Left ventricle myocardium inferior (tissue), 1 donor: ENCODE measurements around the gene TMEM171. TPM values are rescaled to one million over a fixed set of nuclear protein-coding genes. Genes with fewer than 3 reads are reported as not detected.

Experiments
- DNase-seq: peaks from one replicate; pipeline ENCODE4 v3.0.0-alpha.2; 2020
- H3K27ac ChIP-seq: fragments of 200-600 bp; replicated peaks from 2 replicates; pipeline ENCODE4 v1.8.0; 2021
- H3K27me3 ChIP-seq: fragments of 200-600 bp; 2 replicates; pipeline ENCODE4 v1.8.0; 2021; ENCODE audit warnings: low read depth
- H3K36me3 ChIP-seq: fragments of 200-600 bp; 2 replicates; pipeline ENCODE4 v1.8.0; 2021
- H3K4me1 ChIP-seq: fragments of 200-600 bp; 2 replicates; pipeline ENCODE4 v1.8.0; 2021
- H3K4me3 ChIP-seq: fragments of 200-600 bp; 2 replicates; pipeline ENCODE4 v1.8.0; 2021; ENCODE audit warnings: mild to moderate bottlenecking, moderate library complexity
- H3K9me3 ChIP-seq: fragments of 200-600 bp; replicated peaks from 2 replicates; pipeline ENCODE4 v1.8.0; 2021
- CTCF ChIP-seq: fragments of 200-600 bp; IDR thresholded peaks from 2 replicates; pipeline ENCODE4 v1.8.0; 2021; ENCODE audit warnings: antibody characterized with exemption, mild to moderate bottlenecking, borderline replicate concordance
- intact Hi-C: fragments of 100-400 bp; cut with micrococcal nuclease; formaldehyde crosslinking; loops from one replicate; pipeline ENCODE4 v1.11.0; 2022
- total RNA-seq: library from RNA; stranded (reverse); fragmentation: NEBNext Ultra II Directional; extraction: Animal tissue kit (Norgen Biotek cat#: 25700); gene quantifications from one replicate; pipeline ENCODE4 v1.2.1, GENCODE V29; 2021
- donor health status: DM: no; HTN: yes; CAD: no; lungs with severe emphysema.

Gene TMEM171
- total RNA-seq, 1 donor from 2014 or later = not detected

DNA sequence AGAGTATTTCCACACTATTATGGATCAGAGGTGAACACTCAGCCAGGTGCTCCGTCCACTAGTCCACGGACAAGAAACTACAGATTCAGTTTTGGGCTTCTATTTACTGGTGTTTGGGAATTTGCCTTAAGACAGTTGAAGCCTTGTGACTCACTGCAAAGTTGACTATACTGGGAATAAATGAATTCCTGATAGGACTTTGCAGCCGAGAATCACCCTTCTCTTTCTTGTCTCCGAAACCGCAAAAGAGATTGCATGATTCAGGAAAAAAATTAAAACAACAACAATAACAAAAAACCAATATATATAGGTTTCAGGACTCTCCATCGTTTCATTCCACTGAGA lies 716 bp downstream of the TMEM171 start:
- TF ChIP-seq CTCF = no peak
- no peak overlapping the region for H3K27ac ChIP-seq
- DNase-seq = no peak
- H3K4me1 ChIP-seq = peaks cover 15% of the 10 kb centered on the region
- H3K4me3 ChIP-seq = peak overlapping the region; percentile 67
- peaks cover 72% of the 10 kb centered on the region for H3K27me3 ChIP-seq
- intact Hi-C loops = no loop called here
- H3K9me3 ChIP-seq = peaks cover 6% of the 10 kb centered on the region
- no peaks in the 10 kb centered on the region for H3K36me3 ChIP-seq

DNA sequence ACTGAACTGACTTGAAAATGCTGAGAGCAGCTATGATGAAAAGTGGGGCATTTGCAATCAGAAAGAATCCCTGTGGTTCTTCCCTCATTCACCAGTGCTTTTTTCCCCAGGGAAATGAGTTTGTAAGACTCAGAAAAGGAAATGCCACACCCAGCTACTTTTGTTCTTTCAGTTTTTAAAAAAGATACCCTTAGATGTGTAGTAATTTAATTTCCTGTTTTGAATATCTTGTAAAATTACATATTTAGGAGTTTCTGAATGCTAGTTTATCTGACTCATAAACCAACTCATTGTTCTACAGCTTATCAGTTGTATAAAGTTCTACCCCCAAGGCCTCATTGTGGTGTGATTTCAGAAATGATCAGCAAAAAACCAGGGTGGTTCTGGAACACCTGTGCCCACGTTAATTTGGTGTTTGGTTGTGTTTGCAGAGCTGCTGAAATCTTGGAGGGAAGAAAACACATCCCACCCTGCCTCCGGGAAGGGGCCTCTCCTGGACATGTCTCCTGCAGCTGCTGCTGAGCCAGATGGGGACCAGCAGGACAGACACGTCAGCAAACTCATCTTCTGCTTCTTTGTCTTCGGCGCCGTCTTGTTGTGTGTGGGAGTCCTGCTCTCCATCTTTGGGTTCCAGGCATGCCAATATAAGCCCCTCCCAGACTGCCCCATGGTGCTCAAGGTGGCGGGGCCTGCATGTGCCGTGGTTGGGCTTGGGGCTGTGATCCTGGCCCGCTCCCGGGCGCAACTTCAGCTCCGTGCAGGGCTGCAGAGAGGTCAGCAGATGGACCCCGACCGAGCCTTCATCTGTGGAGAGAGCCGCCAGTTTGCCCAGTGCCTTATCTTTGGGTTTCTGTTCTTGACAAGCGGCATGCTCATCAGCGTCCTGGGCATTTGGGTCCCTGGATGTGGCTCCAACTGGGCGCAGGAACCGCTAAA lies 2.8 kb downstream of the TMEM171 start:
- H3K4me3 ChIP-seq = no peak overlapping the region
- peaks cover 15% of the 10 kb centered on the region for H3K4me1 ChIP-seq
- no peak for DNase-seq
- H3K36me3 ChIP-seq = no peaks in the 10 kb centered on the region
- peaks cover 64% of the 10 kb centered on the region for H3K27me3 ChIP-seq
- no peak overlapping the region for H3K27ac ChIP-seq
- intact Hi-C loops = no loop called here
- TF ChIP-seq CTCF = no peak
- H3K9me3 ChIP-seq = no peaks in the 10 kb centered on the region

GRCh38 chr5:73125289-73125688 lies 4.9 kb downstream of the TMEM171 start:
- H3K27me3 ChIP-seq = peaks cover 62% of the 10 kb centered on the region
- intact Hi-C loops = no loop called here
- DNase-seq = no peak

GRCh38 chr5:73126381-73126780 lies 6.0 kb downstream of the TMEM171 start:
- intact Hi-C loops = no loop called here
- H3K4me1 ChIP-seq = no peaks in the 10 kb centered on the region
- H3K4me3 ChIP-seq = no peak overlapping the region
- H3K27me3 ChIP-seq = peaks cover 51% of the 10 kb centered on the region
- H3K27ac ChIP-seq = no peak overlapping the region
- TF ChIP-seq CTCF = no peak
- no peak for DNase-seq
- no peaks in the 10 kb centered on the region for H3K36me3 ChIP-seq
- no peaks in the 10 kb centered on the region for H3K9me3 ChIP-seq

More at GRCh38 chr5:73125289-73125688, 4.9 kb downstream of the TMEM171 start:
- peaks cover 8% of the 10 kb centered on the region for H3K4me1 ChIP-seq
- H3K4me3 ChIP-seq = no peak overlapping the region
- H3K9me3 ChIP-seq = no peaks in the 10 kb centered on the region
- no peak for TF ChIP-seq CTCF
- no peaks in the 10 kb centered on the region for H3K36me3 ChIP-seq
- H3K27ac ChIP-seq = no peak overlapping the region

DNA sequence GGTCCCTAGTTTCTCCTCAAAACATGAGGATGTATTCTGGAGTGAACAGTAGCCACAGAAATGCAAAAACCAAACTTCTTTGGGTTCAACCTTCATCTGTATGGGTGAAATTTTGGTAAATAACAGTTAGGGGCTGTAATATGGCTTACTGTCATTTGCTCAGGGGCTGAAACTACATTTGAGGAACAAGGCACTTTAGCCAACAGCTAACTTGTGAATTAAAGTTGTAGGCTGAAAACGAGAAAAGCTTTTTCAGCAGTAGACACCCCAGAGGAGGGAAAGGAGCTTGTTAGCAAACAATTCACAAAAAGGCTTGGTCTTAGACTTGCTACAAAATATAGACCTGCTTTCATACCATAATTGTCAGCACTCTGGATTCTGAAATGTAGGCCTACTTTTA lies 6.6 kb downstream of the TMEM171 start:
- H3K27me3 ChIP-seq = peaks cover 46% of the 10 kb centered on the region
- no peak for TF ChIP-seq CTCF
- H3K4me1 ChIP-seq = no peaks in the 10 kb centered on the region
- H3K4me3 ChIP-seq = no peak overlapping the region
- no peak for DNase-seq
- no peaks in the 10 kb centered on the region for H3K9me3 ChIP-seq
- no peaks in the 10 kb centered on the region for H3K36me3 ChIP-seq
- no peak overlapping the region for H3K27ac ChIP-seq
- intact Hi-C loops = no loop called here
